Gastrocnemius medialis (tissue), 4 donors: Measurements from ENCODE around the gene STARD8. TPM values are rescaled to one million over a fixed set of nuclear protein-coding genes. Genes with fewer than 3 reads are reported as not detected.

ENCODE experiments used
- ATAC-seq, 2 donors: fragments of 150-250 bp; one replicate each; pipeline ENCODE4 v1.9.1; 2016
- DNase-seq, 2 donors: peaks; one replicate each; pipeline ENCODE4 v3.0.0-alpha.2; 2019
- H3K27ac ChIP-seq, 4 donors: fragments of 200-600 bp; sonication (generic); 1 replicate in 1 of 4; 2 replicates in 3 of 4; pipeline ENCODE4 v1.5.1; 2016 to 2018; ENCODE audit warnings: mild to moderate bottlenecking in 2 of 4, moderate library complexity in 1 of 4
- H3K27me3 ChIP-seq, 3 donors: fragments of 200-600 bp; sonication (generic) in 2 of 3; 1 replicate in 1 of 3; 2 replicates in 2 of 3; pipeline versions ENCODE4 v1.5.1 to v1.6.0; 2016 to 2019; ENCODE audit warnings: mild to moderate bottlenecking in 1 of 3, moderate library complexity in 1 of 3
- H3K36me3 ChIP-seq, 2 donors: fragments of 200-600 bp; sonication (generic) in 1 of 2; one replicate each; pipeline ENCODE4 v1.5.1; 2017 to 2018
- H3K4me1 ChIP-seq, 2 donors: fragments of 200-600 bp; sonication (generic) in 1 of 2; one replicate each; pipeline ENCODE4 v1.5.1; 2016 to 2017; ENCODE audit warnings: mild to moderate bottlenecking in 2 of 2
- H3K4me3 ChIP-seq, 4 donors: fragments of 200-600 bp; sonication (generic) in 3 of 4; 1 replicate in 1 of 4; 2 replicates in 3 of 4; pipeline ENCODE4 v1.5.1; 2016 to 2019; ENCODE audit warnings: mild to moderate bottlenecking in 2 of 4
- H3K9me3 ChIP-seq, 3 donors: fragments of 200-600 bp; sonication (generic) in 2 of 3; 1 replicate in 1 of 3; 2 replicates in 2 of 3; pipeline ENCODE4 v1.5.1; 2016 to 2019
- CTCF ChIP-seq, 5 experiments: fragments of 450-650 bp in 3 of 5; fragments of 200-600 bp in 2 of 5; sonication (generic) in 2 of 5; IDR thresholded peaks in 4 of 5; conservative IDR thresholded peaks in 1 of 5; 1 replicate in 4 of 5; 2 replicates in 1 of 5; pipeline ENCODE4 v1.5.1; 2016 to 2019; ENCODE audit warnings: antibody characterized with exemption in 5 of 5, mild to moderate bottlenecking in 3 of 5, moderate library complexity in 3 of 5
- POLR2A ChIP-seq, 2 donors: fragments of 450-650 bp; IDR thresholded peaks; one replicate each; pipeline ENCODE4 v1.6.1; 2017; ENCODE audit warnings: antibody characterized with exemption in 2 of 2, mild to moderate bottlenecking in 2 of 2, moderate library complexity in 2 of 2
- in situ Hi-C, 4 donors: fragments of 200-750 bp; cut with MboI; loops; one replicate each; pipeline versions ENCODE4 v1.15.0 to v1.8.0; 2017; ENCODE audit warnings: low sequenced_read_pairs in 4 of 4
- intact Hi-C: fragments of 100-400 bp; cut with DNase I; formaldehyde crosslinking; loops from one replicate; pipeline ENCODE4 v1.15.1; 2023; ENCODE audit warnings: low total_unique reads
- total RNA-seq, 4 donors: library from RNA; depleted of rRNA; stranded (reverse); fragments of >200 nt; gene quantifications; one replicate each; pipeline versions ENCODE4 v1.1.0 to v1.2.3, GENCODE V29; 2016

STARD8 gene
- total RNA-seq, 4 donors from 2014 or later: 6.6 to 9.4 (median 9.1) TPM

- no peak overlapping the region for H3K27ac ChIP-seq
- no peak for TF ChIP-seq CTCF (IDR thresholded peaks at IDR 0.05 in 4 of 5, conservative IDR thresholded peaks at IDR 0.05 in 1 of 5)
- no peak for TF ChIP-seq POLR2A (IDR thresholded peaks at IDR 0.05)
- no peaks in the 10 kb centered on the region for H3K27me3 ChIP-seq
- no peaks in the 10 kb centered on the region for H3K4me1 ChIP-seq
- DNase-seq (no peak), ATAC-seq (no peak)
- in situ Hi-C loops (loop anchor here (10.0 to 25.0 kb wide), 4 partner anchors 105 to 530 kb away; no protein-coding TSS in a partner anchor), intact Hi-C loops (no loop called here)
- no peak overlapping the region for H3K4me3 ChIP-seq
- no peaks in the 10 kb centered on the region for H3K9me3 ChIP-seq
- peaks cover 0 to 40% of the 10 kb centered on the region in 2 donors for H3K36me3 ChIP-seq
Observed at GRCh38 chrX:68717196-68717595, 69.7 kb downstream of the STARD8 start.

- H3K27ac ChIP-seq: no peak overlapping the region
- ATAC-seq (no peak), DNase-seq (no peak)
- no peak for TF ChIP-seq CTCF (IDR thresholded peaks at IDR 0.05 in 4 of 5, conservative IDR thresholded peaks at IDR 0.05 in 1 of 5)
- no peak for TF ChIP-seq POLR2A (IDR thresholded peaks at IDR 0.05)
- no peaks in the 10 kb centered on the region for H3K4me1 ChIP-seq
- no peaks in the 10 kb centered on the region for H3K27me3 ChIP-seq
- no peaks in the 10 kb centered on the region for H3K9me3 ChIP-seq
- H3K4me3 ChIP-seq: no peak overlapping the region
- peaks cover 0 to 45% of the 10 kb centered on the region in 2 donors for H3K36me3 ChIP-seq
- in situ Hi-C loops (loop anchor here (10.0 to 25.0 kb wide), 4 partner anchors 106 to 531 kb away; no protein-coding TSS in a partner anchor), intact Hi-C loops (no loop called here)
Observed at GRCh38 chrX:68717663-68718442, 70.4 kb downstream of the STARD8 start.

GRCh38 chrX:68718443-68718820, 71.0 kb downstream of the STARD8 start:
- Histone ChIP-seq H3K27me3 (no peaks in the 10 kb centered on the region), H3K9me3 (no peaks in the 10 kb centered on the region), H3K27ac (no peak overlapping the region), H3K4me1 (no peaks in the 10 kb centered on the region), H3K4me3 (no peak overlapping the region), H3K36me3 (peaks cover 0 to 47% of the 10 kb centered on the region in 2 donors)
- no peak for ATAC-seq
- intact Hi-C loops: no loop called here
- TF ChIP-seq CTCF (IDR thresholded peaks at IDR 0.05 in 4 of 5, conservative IDR thresholded peaks at IDR 0.05 in 1 of 5) (no peak), POLR2A (IDR thresholded peaks at IDR 0.05) (no peak)
- in situ Hi-C loops: loop anchor here (10.0 to 25.0 kb wide), 4 partner anchors 106 to 531 kb away; no protein-coding TSS in a partner anchor
- DNase-seq: no peak

GRCh38 chrX:68719181-68719903, 71.9 kb downstream of the STARD8 start:
- TF ChIP-seq CTCF (IDR thresholded peaks at IDR 0.05 in 4 of 5, conservative IDR thresholded peaks at IDR 0.05 in 1 of 5): no peak
- no peak for TF ChIP-seq POLR2A (IDR thresholded peaks at IDR 0.05)
- H3K27ac ChIP-seq: no peak overlapping the region
- no peak overlapping the region for H3K4me3 ChIP-seq
- no peaks in the 10 kb centered on the region for H3K4me1 ChIP-seq
- in situ Hi-C loops (loop anchor here (10.0 to 25.0 kb wide), 4 partner anchors 107 to 532 kb away; no protein-coding TSS in a partner anchor), intact Hi-C loops (no loop called here)
- DNase-seq (no peak), ATAC-seq (no peak)
- H3K36me3 ChIP-seq: peaks cover 0 to 39% of the 10 kb centered on the region in 2 donors
- H3K9me3 ChIP-seq: no peaks in the 10 kb centered on the region
- H3K27me3 ChIP-seq: no peaks in the 10 kb centered on the region
